ENCODE results near the gene ARRDC2.

Gene ARRDC2

DNA sequence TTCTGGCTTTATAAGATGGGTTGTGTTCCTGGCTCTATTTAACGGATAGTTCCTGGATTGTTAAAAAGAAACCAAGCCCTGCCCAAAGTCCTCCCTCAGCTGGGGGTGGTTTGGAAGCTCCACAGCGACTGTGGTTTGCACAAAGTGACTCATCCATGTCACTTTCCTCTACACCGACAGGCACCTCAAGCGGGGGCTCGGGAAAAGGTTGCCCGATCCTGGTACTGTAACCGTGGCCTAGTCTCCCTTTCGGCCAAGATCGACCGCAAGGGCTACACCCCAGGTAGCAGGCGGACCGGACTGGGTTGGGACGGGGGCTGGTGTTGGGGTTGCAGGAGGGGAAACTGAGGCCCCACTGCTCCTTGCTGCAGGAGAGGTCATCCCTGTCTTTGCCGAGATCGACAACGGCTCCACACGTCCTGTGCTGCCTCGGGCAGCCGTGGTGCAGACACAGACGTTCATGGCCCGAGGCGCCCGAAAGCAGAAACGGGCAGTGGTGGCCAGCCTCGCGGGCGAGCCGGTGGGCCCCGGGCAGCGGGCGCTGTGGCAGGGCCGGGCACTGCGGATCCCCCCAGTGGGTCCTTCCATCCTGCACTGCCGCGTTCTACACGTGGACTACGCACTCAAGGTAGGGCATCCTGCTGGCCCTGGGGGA, 1.6 kb downstream of the ARRDC2 start:
- H3K9ac ChIP-seq = no peak overlapping the region
- H3K27ac ChIP-seq = no peak overlapping the region
- no peaks in the 10 kb centered on the region for H3K27me3 ChIP-seq (ENCODE audit: insufficient read depth, low read depth)
- H3K4me1 ChIP-seq (ENCODE audit: low read depth, poor library complexity, severe bottlenecking) = peaks cover 18% of the 10 kb centered on the region
- no peaks in the 10 kb centered on the region; the same call in 1 of the 2 replicates for H4K20me1 ChIP-seq (ENCODE audit: insufficient read depth)
- TF ChIP-seq CTCF (conservative IDR thresholded peaks at IDR 0.05; ENCODE audit: low read depth, low read length) = no peak
- no peak overlapping the region for H2AFZ ChIP-seq (ENCODE audit: low read depth)
- no peak overlapping the region for H3K4me2 ChIP-seq
- no peaks in the 10 kb centered on the region for H3K79me2 ChIP-seq (ENCODE audit: insufficient read depth, low read depth)
- H3K4me3 ChIP-seq (IDR thresholded peaks at IDR 0.05; ENCODE audit: insufficient read depth, low read depth, low read length) = no peak overlapping the region
- no peaks in the 10 kb centered on the region for H3K36me3 ChIP-seq (ENCODE audit: insufficient read depth)

DNA sequence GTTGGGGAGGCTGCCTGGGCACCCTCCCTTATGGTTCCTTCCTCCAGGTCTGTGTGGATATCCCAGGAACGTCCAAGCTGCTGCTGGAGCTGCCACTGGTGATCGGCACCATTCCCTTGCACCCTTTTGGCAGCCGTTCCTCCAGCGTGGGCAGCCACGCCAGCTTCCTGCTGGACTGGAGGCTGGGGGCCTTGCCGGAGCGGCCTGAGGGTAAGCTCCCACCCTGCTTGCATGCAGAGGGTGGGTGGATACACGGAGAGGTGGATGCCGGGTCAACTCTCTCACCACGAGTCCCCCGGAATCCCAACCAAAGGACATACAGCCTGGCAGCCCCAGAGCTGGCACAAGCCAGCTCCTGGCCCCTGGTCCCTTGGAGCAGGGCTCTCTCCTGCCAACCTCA, 2.2 kb downstream of the ARRDC2 start:
- Histone ChIP-seq H3K79me2 (ENCODE audit: insufficient read depth, low read depth) (no peaks in the 10 kb centered on the region), H2AFZ (ENCODE audit: low read depth) (no peak overlapping the region), H3K36me3 (ENCODE audit: insufficient read depth) (no peaks in the 10 kb centered on the region), H3K4me2 (no peak overlapping the region), H3K4me1 (ENCODE audit: low read depth, poor library complexity, severe bottlenecking) (peaks cover 18% of the 10 kb centered on the region), H4K20me1 (ENCODE audit: insufficient read depth) (no peaks in the 10 kb centered on the region; the same call in 1 of the 2 replicates), H3K9ac (no peak overlapping the region), H3K27ac (no peak overlapping the region), H3K27me3 (ENCODE audit: insufficient read depth, low read depth) (no peaks in the 10 kb centered on the region), H3K4me3 (IDR thresholded peaks at IDR 0.05; ENCODE audit: insufficient read depth, low read depth, low read length) (no peak overlapping the region)
- TF ChIP-seq CTCF (conservative IDR thresholded peaks at IDR 0.05; ENCODE audit: low read depth, low read length) = no peak

DNA sequence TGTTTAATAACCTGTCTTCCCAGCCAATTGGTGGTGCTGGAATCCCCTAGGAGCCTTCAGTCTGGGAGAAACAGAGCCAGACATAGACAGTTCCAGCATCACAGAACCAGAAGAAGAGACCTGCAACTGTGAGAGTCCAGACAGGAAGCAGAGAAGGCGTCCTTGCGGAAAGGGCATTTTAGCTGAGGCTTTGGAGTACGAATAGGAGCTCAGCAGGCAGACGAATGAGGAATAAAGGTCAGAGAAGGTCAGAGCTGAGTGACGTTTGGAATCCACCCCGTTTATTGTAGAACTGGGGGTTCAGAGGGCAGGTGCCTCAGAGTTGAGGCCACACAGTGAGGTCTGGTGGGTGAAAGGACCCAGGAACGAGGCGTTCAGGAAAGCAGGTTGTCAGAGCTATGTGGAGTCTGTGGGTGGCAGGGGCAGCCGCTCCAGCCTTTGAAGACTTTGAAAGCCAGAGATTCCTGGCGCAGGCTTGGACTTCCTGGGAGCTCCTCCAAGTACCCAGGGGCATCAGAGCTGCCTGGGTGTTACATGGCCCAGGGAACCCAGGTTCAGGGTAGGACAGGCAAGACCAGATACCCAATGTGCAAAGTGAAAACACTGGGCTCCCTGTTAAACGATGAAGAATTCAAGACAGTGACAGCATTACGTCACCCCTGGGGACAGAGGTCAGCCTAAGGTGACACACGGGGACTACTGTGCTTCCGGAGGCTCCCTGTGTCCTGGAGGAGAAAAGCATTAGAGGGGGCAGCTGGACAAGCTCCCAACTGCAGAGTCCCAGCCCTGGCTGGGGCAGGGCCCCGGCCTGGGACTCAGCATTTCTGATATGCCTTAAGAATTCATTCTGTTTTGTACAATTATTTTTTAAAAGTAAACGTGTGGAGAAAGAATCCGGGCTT, 5.5 kb downstream of the ARRDC2 start:
- no peak overlapping the region for H3K9ac ChIP-seq
- H2AFZ ChIP-seq (ENCODE audit: low read depth) = no peak overlapping the region
- no peak for TF ChIP-seq CTCF (conservative IDR thresholded peaks at IDR 0.05; ENCODE audit: low read depth, low read length)
- H3K36me3 ChIP-seq (ENCODE audit: insufficient read depth) = no peaks in the 10 kb centered on the region
- no peak overlapping the region for H3K4me3 ChIP-seq (IDR thresholded peaks at IDR 0.05; ENCODE audit: insufficient read depth, low read depth, low read length)
- H4K20me1 ChIP-seq (ENCODE audit: insufficient read depth) = no peaks in the 10 kb centered on the region
- peaks cover 1% of the 10 kb centered on the region for H3K4me1 ChIP-seq (ENCODE audit: low read depth, poor library complexity, severe bottlenecking)
- no peak overlapping the region for H3K4me2 ChIP-seq
- H3K79me2 ChIP-seq (ENCODE audit: insufficient read depth, low read depth) = no peaks in the 10 kb centered on the region
- H3K27me3 ChIP-seq (ENCODE audit: insufficient read depth, low read depth) = no peaks in the 10 kb centered on the region
- H3K27ac ChIP-seq = no peak overlapping the region

- TF ChIP-seq CTCF (conservative IDR thresholded peaks at IDR 0.05; ENCODE audit: low read depth, low read length) = no peak
- no peaks in the 10 kb centered on the region for H3K36me3 ChIP-seq (ENCODE audit: insufficient read depth)
Measured at GRCh38 chr19:18014197-18014596, 6.2 kb downstream of the ARRDC2 start.

More at GRCh38 chr19:18014197-18014596, 6.2 kb downstream of the ARRDC2 start:
- Histone ChIP-seq H3K4me3 (IDR thresholded peaks at IDR 0.05; ENCODE audit: insufficient read depth, low read depth, low read length) (no peak overlapping the region), H2AFZ (ENCODE audit: low read depth) (no peak overlapping the region), H3K4me1 (ENCODE audit: low read depth, poor library complexity, severe bottlenecking) (peaks cover 4% of the 10 kb centered on the region), H3K79me2 (ENCODE audit: insufficient read depth, low read depth) (no peaks in the 10 kb centered on the region), H3K27me3 (ENCODE audit: insufficient read depth, low read depth) (no peaks in the 10 kb centered on the region), H3K27ac (no peak overlapping the region), H3K4me2 (no peak overlapping the region), H3K9ac (no peak overlapping the region), H4K20me1 (ENCODE audit: insufficient read depth) (no peaks in the 10 kb centered on the region)

Data from KMS-11 (cell line).